H9 (cell line): ENCODE results near the gene GDNF. TPM values are rescaled to one million over a fixed set of nuclear protein-coding genes. Genes with fewer than 3 reads are reported as not detected.

ENCODE experiments used
- DNase-seq: peaks from one replicate; pipeline ENCODE4 v3.0.0-alpha.2; 2017
- H2AFZ ChIP-seq: one replicate; pipeline ENCODE4 v1.6.1; 2013; ENCODE audit warnings: mild to moderate bottlenecking, low read length, control low read depth, moderate library complexity
- H2AK5ac ChIP-seq: 2 replicates; pipeline ENCODE4 v1.6.1; 2013; ENCODE audit warnings: low read length, control low read depth, mixed read lengths; ENCODE audit not compliant: insufficient read length
- H2BK120ac ChIP-seq: one replicate; pipeline ENCODE4 v1.6.1; 2013; ENCODE audit warnings: low read depth, mild to moderate bottlenecking, low read length, control low read depth, inconsistent platforms; ENCODE audit not compliant: poor library complexity, severe bottlenecking
- H2BK12ac ChIP-seq: 2 replicates; pipeline ENCODE4 v1.6.1; 2013; ENCODE audit warnings: low read length, control low read depth, mixed read lengths, low read depth; ENCODE audit not compliant: insufficient read length
- H2BK15ac ChIP-seq: 2 replicates; pipeline ENCODE4 v1.6.1; 2013; ENCODE audit warnings: low read depth, low read length, control low read depth
- H2BK20ac ChIP-seq: one replicate; pipeline ENCODE4 v1.6.1; 2013; ENCODE audit warnings: low read depth, mild to moderate bottlenecking, low read length, control low read depth, inconsistent platforms; ENCODE audit not compliant: poor library complexity, severe bottlenecking
- H2BK5ac ChIP-seq: 2 replicates; pipeline ENCODE4 v1.6.1; 2013; ENCODE audit warnings: low read length, control low read depth, mixed read lengths; ENCODE audit not compliant: insufficient read length
- H3K14ac ChIP-seq: 2 replicates; pipeline ENCODE4 v1.6.1; 2013; ENCODE audit warnings: low read length, control low read depth; ENCODE audit not compliant: insufficient read depth
- H3K18ac ChIP-seq: 2 replicates; pipeline ENCODE4 v1.6.1; 2013; ENCODE audit warnings: low read depth, mild to moderate bottlenecking, mixed read lengths, low read length, control low read depth; ENCODE audit not compliant: insufficient read length
- H3K23ac ChIP-seq: 2 replicates; pipeline ENCODE4 v1.6.1; 2013; ENCODE audit warnings: low read length, control low read depth, mixed read lengths, low read depth; ENCODE audit not compliant: insufficient read length
- H3K23me2 ChIP-seq: 2 replicates; pipeline ENCODE4 v1.6.1; 2013; ENCODE audit warnings: low read depth, mild to moderate bottlenecking, mixed read lengths, low read length, control low read depth; ENCODE audit not compliant: insufficient read length, poor library complexity, severe bottlenecking
- H3K27ac ChIP-seq: 2 replicates; pipeline ENCODE4 v1.5.1; 2013; ENCODE audit warnings: low read length, control low read depth, mixed read lengths, low read depth; ENCODE audit not compliant: insufficient read length
- H3K27me3 ChIP-seq: 2 replicates; pipeline ENCODE4 v1.6.1; 2013; ENCODE audit warnings: low read length, control low read depth, inconsistent platforms; ENCODE audit not compliant: insufficient read depth
- H3K4ac ChIP-seq: 2 replicates; pipeline ENCODE4 v1.6.1; 2013; ENCODE audit warnings: low read depth, mild to moderate bottlenecking, control low read depth, inconsistent platforms, low read length, moderate library complexity
- H3K4me1 ChIP-seq: 2 replicates; pipeline ENCODE4 v1.6.1; 2013; ENCODE audit warnings: low read length, control low read depth, inconsistent platforms; ENCODE audit not compliant: insufficient read depth
- H3K4me2 ChIP-seq: 2 replicates; pipeline ENCODE4 v1.6.1; 2013; ENCODE audit warnings: low read length, control low read depth, mixed read lengths; ENCODE audit not compliant: insufficient read length, insufficient read depth
- H3K56ac ChIP-seq: 2 replicates; pipeline ENCODE4 v1.6.1; 2013; ENCODE audit warnings: low read depth, mild to moderate bottlenecking, mixed read lengths, low read length, control low read depth; ENCODE audit not compliant: insufficient read length
- H3K79me1 ChIP-seq: 2 replicates; pipeline ENCODE4 v1.6.1; 2013; ENCODE audit warnings: low read depth, mild to moderate bottlenecking, moderate library complexity, low read length, control low read depth, inconsistent platforms; ENCODE audit not compliant: insufficient read depth, poor library complexity, severe bottlenecking
- H3K79me2 ChIP-seq: 2 replicates; pipeline ENCODE4 v1.6.1; 2013; ENCODE audit warnings: low read length, control low read depth, inconsistent platforms; ENCODE audit not compliant: insufficient read depth
- H3K9ac ChIP-seq: 2 replicates; pipeline ENCODE4 v1.6.1; 2013; ENCODE audit warnings: low read length, control low read depth, mixed read lengths; ENCODE audit not compliant: insufficient read length; ENCODE audit errors: extremely low read depth
- H3K9me3 ChIP-seq: one replicate; pipeline ENCODE4 v1.6.1; 2013; ENCODE audit warnings: low read depth, low read length, inconsistent platforms; ENCODE audit not compliant: control insufficient read depth
- H3T11ph ChIP-seq: one replicate; pipeline ENCODE4 v1.6.1; 2013; ENCODE audit warnings: mild to moderate bottlenecking, low read length, control low read depth, inconsistent platforms
- H4K20me1 ChIP-seq: one replicate; pipeline ENCODE4 v1.6.1; 2013; ENCODE audit not compliant: control insufficient read depth, insufficient read length, insufficient read depth
- H4K5ac ChIP-seq: 2 replicates; pipeline ENCODE4 v1.6.1; 2013; ENCODE audit warnings: low read depth, mild to moderate bottlenecking, mixed read lengths, low read length, control low read depth; ENCODE audit not compliant: insufficient read length
- H4K8ac ChIP-seq: replicated peaks from 2 replicates; pipeline ENCODE4 v1.6.1; 2013; ENCODE audit warnings: low read length, control low read depth, mixed read lengths, low read depth; ENCODE audit not compliant: insufficient read length
- H4K91ac ChIP-seq: 2 replicates; pipeline ENCODE4 v1.6.1; 2013; ENCODE audit warnings: low read depth, mild to moderate bottlenecking, moderate library complexity, mixed read lengths, low read length, control low read depth; ENCODE audit not compliant: insufficient read length
- H3K27ac Mint-ChIP-seq, 3 experiments: 2 replicates in 2 of 3; 3 replicates in 1 of 3; pipeline ENCODE4 v1.8.0; 2020 to 2021; ENCODE audit warnings: mixed read lengths in 3 of 3, mild to moderate bottlenecking in 1 of 3, moderate library complexity in 1 of 3
- H3K27me3 Mint-ChIP-seq: 2 replicates; pipeline ENCODE4 v1.8.0; 2021; ENCODE audit warnings: low read depth, mild to moderate bottlenecking, moderate library complexity, mixed read lengths
- H3K36me3 Mint-ChIP-seq, 3 experiments: 2 replicates in 2 of 3; 3 replicates in 1 of 3; pipeline ENCODE4 v1.8.0; 2020 to 2021; ENCODE audit warnings: low read depth in 3 of 3, mixed read lengths in 3 of 3; ENCODE audit not compliant: insufficient read depth in 1 of 3
- H3K4me1 Mint-ChIP-seq, 2 experiments: 2 replicates each; pipeline ENCODE4 v1.8.0; 2020; ENCODE audit warnings: mixed read lengths in 2 of 2
- H3K4me3 Mint-ChIP-seq, 2 experiments: 2 replicates in 1 of 2; 3 replicates in 1 of 2; pipeline ENCODE4 v1.8.0; 2020 to 2021; ENCODE audit warnings: mild to moderate bottlenecking in 2 of 2, mixed read lengths in 2 of 2, moderate library complexity in 1 of 2
- H3K9me3 Mint-ChIP-seq, 2 experiments: 2 replicates in 1 of 2; 3 replicates in 1 of 2; pipeline ENCODE4 v1.8.0; 2020; ENCODE audit warnings: mild to moderate bottlenecking in 2 of 2, mixed read lengths in 2 of 2, moderate library complexity in 1 of 2
- WGBS: extraction: QIAGEN DNeasy Blood & Tissue Kit; methylation state at CpG from one replicate; pipeline ENCODE4 v1.1.7; 2013; ENCODE audit warnings: missing lambda C conversion rate, low lambda C conversion rate, mixed read lengths; ENCODE audit not compliant: insufficient read length; ENCODE audit errors: extremely low coverage; 5-methylcytosine and 5-hydroxymethylcytosine counted together
- total RNA-seq: library from RNA; stranded (reverse); gene quantifications from 2 replicates; pipeline ENCODE4 v1.2.1, GENCODE V29; 2021
- TF ChIP-seq, protein P1 (sequence below): fragments of 200-600 bp; sonication (generic); conservative IDR thresholded peaks from 3 replicates; pipeline ENCODE4 v1.8.0; 2021; ENCODE audit warnings: antibody characterized with exemption, mild to moderate bottlenecking

The GDNF gene
- total RNA-seq, 1 experiment from 2014 or later: not detected

DNA sequence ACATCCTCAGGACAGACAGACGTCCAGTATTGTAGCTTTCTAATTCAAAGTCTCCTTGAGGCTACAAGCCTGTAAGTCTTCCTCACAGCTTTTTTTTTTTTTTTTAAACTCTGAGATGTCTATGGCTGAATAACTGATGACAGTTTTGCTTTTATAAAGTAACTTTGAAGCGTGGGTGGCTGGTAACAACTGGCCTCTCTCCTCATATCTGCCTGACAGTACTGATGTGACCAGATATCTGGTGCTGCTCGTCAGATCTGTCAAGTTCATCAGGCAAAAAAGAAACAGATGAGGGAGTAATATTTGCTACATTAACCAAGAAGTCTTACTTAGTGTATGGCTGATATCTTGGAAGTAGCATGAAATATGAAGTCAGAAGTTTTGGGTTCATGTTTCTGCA is 72.6 kb downstream of the GDNF start:
- Mint-ChIP-seq H3K27me3 (peaks cover 2% of the 10 kb centered on the region; the same call in 1 of the 2 replicates), H3K36me3 (no peaks in the 10 kb centered on the region), H3K4me3 (no peak overlapping the region), H3K27ac (no peak overlapping the region), H3K9me3 (no peaks in the 10 kb centered on the region), H3K4me1 (no peaks in the 10 kb centered on the region)
- Histone ChIP-seq H3K27ac (no peak overlapping the region), H4K91ac (no peak overlapping the region), H3K27me3 (no peaks in the 10 kb centered on the region; the same call in 1 of the 2 replicates), H3K9ac (no peak overlapping the region), H3K23me2 (no peaks in the 10 kb centered on the region), H2BK12ac (no peak overlapping the region), H3K23ac (no peak overlapping the region), H4K5ac (no peak overlapping the region), H3K4ac (no peak overlapping the region), H3K14ac (no peak overlapping the region), H3K79me2 (no peaks in the 10 kb centered on the region), H3K18ac (no peak overlapping the region), H2BK120ac (no peak overlapping the region), H3K4me2 (no peak overlapping the region), H2AK5ac (no peak overlapping the region), H3T11ph (no peak overlapping the region), H2BK15ac (no peak overlapping the region), H2BK20ac (no peak overlapping the region), H2BK5ac (no peak overlapping the region), H3K79me1 (no peaks in the 10 kb centered on the region), H3K56ac (no peak overlapping the region), H4K20me1 (no peaks in the 10 kb centered on the region), H3K4me1 (no peaks in the 10 kb centered on the region), H4K8ac (no peak overlapping the region), H2AFZ (no peak overlapping the region), H3K9me3 (no peaks in the 10 kb centered on the region)
- no CpG with 5 or more reads among the region's 3 CpGs for WGBS
- TF ChIP-seq, protein P1, sequence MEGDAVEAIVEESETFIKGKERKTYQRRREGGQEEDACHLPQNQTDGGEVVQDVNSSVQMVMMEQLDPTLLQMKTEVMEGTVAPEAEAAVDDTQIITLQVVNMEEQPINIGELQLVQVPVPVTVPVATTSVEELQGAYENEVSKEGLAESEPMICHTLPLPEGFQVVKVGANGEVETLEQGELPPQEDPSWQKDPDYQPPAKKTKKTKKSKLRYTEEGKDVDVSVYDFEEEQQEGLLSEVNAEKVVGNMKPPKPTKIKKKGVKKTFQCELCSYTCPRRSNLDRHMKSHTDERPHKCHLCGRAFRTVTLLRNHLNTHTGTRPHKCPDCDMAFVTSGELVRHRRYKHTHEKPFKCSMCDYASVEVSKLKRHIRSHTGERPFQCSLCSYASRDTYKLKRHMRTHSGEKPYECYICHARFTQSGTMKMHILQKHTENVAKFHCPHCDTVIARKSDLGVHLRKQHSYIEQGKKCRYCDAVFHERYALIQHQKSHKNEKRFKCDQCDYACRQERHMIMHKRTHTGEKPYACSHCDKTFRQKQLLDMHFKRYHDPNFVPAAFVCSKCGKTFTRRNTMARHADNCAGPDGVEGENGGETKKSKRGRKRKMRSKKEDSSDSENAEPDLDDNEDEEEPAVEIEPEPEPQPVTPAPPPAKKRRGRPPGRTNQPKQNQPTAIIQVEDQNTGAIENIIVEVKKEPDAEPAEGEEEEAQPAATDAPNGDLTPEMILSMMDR: no peak
- no peak for DNase-seq
